ENCODE data around the gene TPSB2.
A peak's percentile ranks its signal among the peaks of the same experiment; 100 is the strongest.
"Not testable (repeated sequence)": the region's sequence is repeated elsewhere in the genome, so short reads cannot be mapped to it uniquely, and the experiment has no call there.

Gene TPSB2

GRCh38 chr16:1230084-1230470, at the start of gene TPSB2:
TSS of gene TPSB2 (minus strand) at chr16:1230184. CDS start at chr16:1229951, 233 bp downstream.
- DNase-seq, result not testable (repeated sequence)

DNA sequence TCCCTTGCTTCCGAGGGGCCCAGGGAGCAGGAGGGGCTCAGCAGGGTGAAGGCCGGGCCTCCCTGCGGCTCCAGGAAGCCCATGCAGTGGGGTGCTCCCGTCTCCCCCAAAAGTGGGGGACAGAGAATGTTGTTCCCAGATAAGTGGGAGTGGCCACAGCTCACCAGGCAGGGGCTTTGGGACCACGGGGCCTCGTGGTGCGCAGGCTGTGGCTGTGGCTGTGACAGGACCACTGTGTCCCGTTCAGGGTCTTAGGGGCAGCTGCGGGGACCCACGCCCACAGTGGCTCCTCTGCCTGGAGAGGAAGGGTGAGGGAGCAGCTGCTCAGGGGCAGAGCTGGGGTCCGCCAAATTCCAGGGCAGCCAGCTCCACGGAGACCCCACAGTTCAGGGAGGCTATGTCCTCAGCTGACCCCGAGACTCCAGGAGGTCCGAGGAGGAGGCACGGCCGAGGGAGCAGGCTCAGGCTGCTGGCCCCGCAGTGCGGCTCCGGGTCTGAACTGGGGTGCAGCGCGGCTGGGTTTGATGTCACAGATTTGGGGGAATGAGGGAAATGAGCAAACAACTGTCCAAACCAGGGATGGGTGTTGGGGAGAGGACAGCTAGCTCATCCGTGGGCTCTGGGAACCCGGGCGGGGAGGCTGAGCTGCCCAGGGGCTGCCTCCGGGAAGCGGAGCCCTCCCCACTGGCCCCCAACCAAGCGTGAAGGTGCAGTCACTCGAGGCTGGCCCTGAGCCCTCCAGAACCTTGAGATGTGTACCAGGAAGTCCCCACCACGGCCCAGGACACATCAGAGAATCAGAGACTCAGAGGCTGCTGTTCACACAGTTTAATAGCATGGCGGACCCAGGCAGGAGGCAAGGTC, 49.3 kb upstream of the TPSB2 start:
- no peak for DNase-seq

GRCh38 chr16:1278477-1278876, 48.5 kb upstream of the TPSB2 start:
- DNase-seq, result no peak

DNA sequence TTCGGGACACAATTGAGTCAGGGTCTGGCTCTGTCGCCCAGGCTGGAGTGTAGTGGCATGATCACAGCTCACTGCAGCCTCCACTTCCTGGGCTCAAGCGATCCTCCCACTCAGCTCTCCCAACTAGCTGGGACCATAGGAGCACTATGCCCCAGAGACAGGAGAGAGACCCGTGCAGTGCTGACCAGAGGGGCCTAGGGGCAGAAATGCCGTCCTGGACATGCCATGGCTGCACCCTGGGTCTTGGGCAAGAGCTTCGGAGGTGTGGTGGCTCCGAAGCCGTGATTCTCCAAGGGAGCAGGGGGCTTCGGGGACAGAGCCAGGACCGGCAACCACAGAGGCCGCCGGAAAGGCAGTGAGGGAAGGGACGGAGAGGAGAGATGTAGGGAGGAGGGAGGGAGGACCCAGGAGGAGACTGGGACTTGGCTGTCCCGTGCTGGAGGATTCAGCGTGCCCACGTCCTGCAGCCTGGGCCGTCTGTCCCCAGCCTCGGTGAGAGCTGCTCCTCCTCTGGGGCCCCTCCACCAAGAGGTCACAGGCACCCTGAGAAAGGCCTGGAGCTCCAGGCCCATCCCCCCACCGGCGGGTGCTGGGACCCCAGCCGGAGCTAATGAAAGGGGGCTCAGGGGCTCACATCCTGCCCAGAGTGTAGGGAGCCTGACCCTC, 47.8 kb upstream of the TPSB2 start:
- no peak for DNase-seq

- no peak for DNase-seq
Observed at GRCh38 chr16:1277151-1277598, 47.2 kb upstream of the TPSB2 start.

DNA sequence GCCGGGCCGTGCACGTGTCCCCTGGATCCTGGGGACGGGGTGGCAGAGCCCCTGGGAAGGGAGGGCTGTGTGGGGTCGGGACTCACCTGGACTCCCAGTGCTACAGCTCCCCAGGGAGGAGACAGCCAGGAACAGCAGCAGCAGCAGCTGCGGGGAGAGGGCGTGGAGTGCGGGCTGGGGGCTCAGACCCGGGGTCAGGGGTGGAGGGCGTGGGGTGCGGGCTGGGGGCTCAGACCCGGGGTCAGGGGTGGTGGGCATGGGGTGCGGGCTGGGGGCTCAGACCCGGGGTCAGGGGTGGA, 46.5 kb upstream of the TPSB2 start:
- DNase-seq, result no peak

- no peak for DNase-seq
Observed at GRCh38 chr16:1275791-1276579, 46.0 kb upstream of the TPSB2 start.

DNA sequence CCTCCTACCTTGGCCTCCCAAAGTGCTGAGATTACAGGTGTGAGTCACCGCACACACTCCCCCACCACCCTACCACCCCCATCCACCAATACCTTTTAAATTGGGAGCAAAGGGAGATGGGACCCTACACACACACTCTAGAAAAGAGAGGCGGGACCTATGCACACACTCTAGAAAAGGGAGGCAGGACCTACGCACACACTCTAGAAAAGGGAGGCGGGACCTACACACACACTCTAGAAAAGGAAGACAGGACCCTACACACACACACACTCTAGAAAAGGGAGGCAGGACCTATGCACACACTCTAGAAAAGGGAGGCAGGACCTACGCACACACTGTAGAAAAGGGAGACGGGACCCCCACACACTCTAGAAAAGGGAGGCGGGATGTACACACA, 44.8 kb upstream of the TPSB2 start:
- DNase-seq, result no peak

GRCh38 chr16:1273816-1274215, 43.8 kb upstream of the TPSB2 start:
- DNase-seq, result no peak

DNA sequence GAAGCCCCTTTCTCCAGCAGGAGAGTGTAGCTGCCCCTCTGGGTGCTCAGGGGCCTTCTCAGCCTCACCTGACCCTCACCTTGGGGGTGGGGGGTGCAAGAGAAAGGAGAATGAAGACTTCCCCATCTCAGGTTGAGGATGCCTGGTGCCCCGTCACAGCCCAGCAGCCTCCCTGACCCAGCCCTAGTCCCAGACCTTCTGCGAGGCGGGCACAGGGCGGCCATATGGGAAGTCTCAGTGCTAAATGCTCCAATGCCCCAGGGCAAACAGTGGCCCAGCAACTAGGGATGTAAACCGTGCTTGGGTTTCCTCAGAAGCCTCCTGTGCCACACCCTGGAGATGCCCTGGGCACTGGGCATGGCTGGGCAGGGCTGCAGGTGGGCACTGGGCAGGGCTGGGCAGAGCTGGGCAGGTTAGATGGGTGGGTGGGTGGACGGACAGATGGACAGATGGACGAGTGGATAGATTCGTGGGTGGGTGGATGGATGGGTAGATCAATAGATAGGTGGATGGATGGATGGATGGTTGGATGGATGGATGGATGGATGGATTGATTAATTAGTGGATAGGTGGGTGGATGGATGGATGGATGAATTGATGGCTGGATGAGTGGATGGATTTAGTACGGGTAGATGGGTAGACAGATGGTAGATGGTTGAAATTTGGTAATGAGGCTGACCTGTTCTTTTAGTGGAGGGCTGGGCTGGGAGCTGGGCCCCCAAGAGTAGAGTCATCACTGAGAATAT, 42.6 kb upstream of the TPSB2 start:
- no peak for DNase-seq

GRCh38 chr16:1271724-1272413, 41.9 kb upstream of the TPSB2 start:
- DNase-seq, result peak; percentile 25

DNA sequence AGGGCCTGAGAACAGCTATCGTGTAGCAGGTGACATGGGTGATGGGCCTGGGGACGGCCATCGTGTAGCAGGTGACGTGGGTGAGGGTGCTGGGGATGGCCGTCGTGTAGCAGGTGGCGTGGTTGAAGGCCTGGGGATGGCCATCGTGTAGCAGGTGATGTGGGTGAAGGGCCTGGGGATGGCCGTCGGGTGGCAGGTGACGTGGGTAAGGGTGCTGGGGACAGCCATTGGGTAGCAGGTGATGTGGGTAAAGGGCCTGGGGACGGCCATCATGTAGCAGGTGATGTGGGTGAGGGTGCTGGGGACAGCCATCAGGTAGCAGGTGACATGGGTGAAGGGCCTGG, 41.4 kb upstream of the TPSB2 start:
- no peak for DNase-seq

- DNase-seq, result not testable (repeated sequence)
Observed at GRCh38 chr16:1269418-1269817, 39.4 kb upstream of the TPSB2 start.

GRCh38 chr16:1265826-1266225, 35.8 kb upstream of the TPSB2 start:
- DNase-seq, result no peak

- DNase-seq, result no peak
Observed at GRCh38 chr16:1265090-1265630, 35.2 kb upstream of the TPSB2 start.

DNA sequence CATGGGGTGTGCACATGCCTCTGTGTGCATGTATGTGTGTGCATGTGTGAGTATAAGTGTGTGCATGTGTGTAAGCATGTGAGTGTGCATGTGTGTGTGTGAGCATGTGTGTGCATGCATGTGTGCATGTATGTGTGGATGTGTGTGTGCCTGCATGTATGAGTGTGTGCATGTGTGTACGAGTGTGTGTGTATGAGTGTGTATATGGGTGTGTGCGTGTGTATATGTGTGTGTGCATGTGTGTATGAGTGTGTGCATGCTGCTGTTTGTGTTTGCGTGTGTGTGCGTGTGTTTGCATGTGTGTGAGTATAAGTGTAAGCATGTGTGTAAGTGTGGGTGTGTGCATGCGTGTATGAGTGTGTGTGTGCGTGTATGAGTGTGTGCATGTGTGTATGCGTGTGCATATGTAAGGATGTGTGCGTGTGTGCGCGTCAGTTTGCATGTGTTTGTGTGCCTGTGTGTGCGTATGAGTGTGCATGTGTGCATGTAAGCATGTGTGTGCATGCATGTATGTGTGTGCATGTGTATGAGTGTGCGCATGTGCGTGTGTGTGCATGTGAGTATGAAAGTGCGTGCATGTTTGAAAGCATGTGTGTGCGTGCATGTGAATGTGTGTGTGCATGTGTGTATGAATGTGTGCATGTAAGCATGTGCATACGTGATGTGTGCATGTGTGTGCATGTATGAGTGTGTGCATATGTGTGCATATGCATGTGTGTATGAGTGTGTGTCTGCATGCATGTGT, 34.5 kb upstream of the TPSB2 start:
- no peak for DNase-seq

GRCh38 chr16:1263591-1264344, 33.8 kb upstream of the TPSB2 start:
- no peak for DNase-seq

- no peak for DNase-seq
Observed at GRCh38 chr16:1262846-1263221, 32.9 kb upstream of the TPSB2 start.

DNA sequence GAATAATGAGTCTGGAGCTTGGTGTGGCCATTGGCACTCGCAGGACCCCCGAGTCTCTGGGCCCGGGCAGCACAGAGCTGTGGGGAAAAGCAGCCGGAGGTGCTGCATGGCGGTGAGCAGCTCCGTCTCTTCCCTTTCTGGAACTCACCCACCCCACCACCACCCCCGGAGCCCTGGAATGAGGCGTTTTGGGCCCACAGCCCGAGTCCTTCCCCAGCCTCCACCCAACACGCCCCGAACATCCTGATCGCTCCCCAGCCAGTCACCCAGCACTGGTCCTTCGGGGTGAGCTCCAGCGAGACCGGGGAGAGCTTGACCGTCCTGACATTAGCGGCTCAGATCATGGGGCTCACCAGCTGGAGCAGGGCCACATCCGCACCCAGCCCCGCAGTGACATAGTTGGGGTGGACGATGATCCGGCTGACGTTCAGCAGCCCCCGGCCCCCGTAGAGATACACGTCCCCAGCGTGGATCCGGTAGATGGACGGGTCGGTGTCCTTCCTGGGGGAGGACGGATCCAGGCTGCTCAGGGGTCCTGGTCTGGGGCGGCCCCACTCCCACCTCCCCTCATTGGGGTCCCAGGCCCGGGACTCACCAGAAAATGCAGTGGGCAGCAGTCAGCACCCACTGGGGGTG, 32.3 kb upstream of the TPSB2 start:
- no peak for DNase-seq
